PC-3 (cell line): Measurements from ENCODE around the gene SLC26A8. TPM values are rescaled to one million over a fixed set of nuclear protein-coding genes. Genes with fewer than 3 reads are reported as not detected.

Experiments
- ATAC-seq: fragments of 200-7000 bp; cut with Tn5 transposase; 2 replicates; pipeline ENCODE4 v1.9.1; 2020; ENCODE audit warnings: mild to moderate bottlenecking, moderate library complexity
- BruUV-seq: library from RNA; stranded (reverse); fragments of 400-500 nt; replicated peaks from 2 replicates; lab custom pipeline; 2021; lab: Mats Ljungman, UMichigan
- CTCF ChIA-PET: fragments of 300-600 bp; sonication (Branson Sonifier 250); formaldehyde crosslinking; loops from one replicate; lab custom pipeline; 2022; ENCODE audit warnings: antibody characterized with exemption; lab: Charles Lee
- POLR2A ChIA-PET: fragments of 300-600 bp; sonication (Branson Sonifier 250); formaldehyde crosslinking; loops from one replicate; lab custom pipeline; 2022; ENCODE audit warnings: antibody characterized with exemption; ENCODE audit not compliant: unreplicated experiment; lab: Charles Lee
- DNase-seq: peaks from one replicate; pipeline ENCODE4 v3.0.0-alpha.2; 2015
- H2AFZ ChIP-seq: fragments of 300-600 bp; sonication (generic); 2 replicates; pipeline ENCODE4 v1.6.0; 2016; ENCODE audit warnings: antibody characterized with exemption, low read length
- H3F3A ChIP-seq: fragments of 300-600 bp; sonication (generic); one replicate; pipeline ENCODE4 v1.6.0; 2017; ENCODE audit warnings: antibody characterized with exemption, low read length, control low read depth, mild to moderate bottlenecking; ENCODE audit not compliant: unreplicated experiment
- H3K27ac ChIP-seq: fragments of 300-600 bp; sonication (generic); 2 replicates; pipeline ENCODE4 v1.5.1; 2016; ENCODE audit warnings: mild to moderate bottlenecking, low read length
- H3K27me3 ChIP-seq: fragments of 300-600 bp; sonication (generic); 2 replicates; pipeline ENCODE4 v1.6.1; 2016; ENCODE audit warnings: low read length, mixed read lengths
- H3K36me3 ChIP-seq: fragments of 300-600 bp; sonication (generic); 2 replicates; pipeline ENCODE4 v1.6.1; 2016; ENCODE audit warnings: low read depth, mixed run types, low read length, mixed read lengths
- H3K4me1 ChIP-seq: fragments of 300-600 bp; sonication (generic); 2 replicates; pipeline ENCODE4 v1.5.1; 2016; ENCODE audit warnings: low read length; ENCODE audit not compliant: insufficient read depth
- H3K4me2 ChIP-seq: fragments of 300-600 bp; sonication (generic); 2 replicates; pipeline ENCODE4 v1.6.0; 2016; ENCODE audit warnings: low read length
- H3K4me3 ChIP-seq: fragments of 300-600 bp; sonication (generic); 2 replicates; pipeline ENCODE4 v1.5.1; 2016; ENCODE audit warnings: mild to moderate bottlenecking, low read length, mixed read lengths
- H3K79me2 ChIP-seq: fragments of 300-600 bp; sonication (generic); 2 replicates; pipeline ENCODE4 v1.6.1; 2017; ENCODE audit warnings: low read length, mixed read lengths
- H3K9ac ChIP-seq: fragments of 300-600 bp; sonication (generic); 2 replicates; pipeline ENCODE4 v1.6.0; 2016; ENCODE audit warnings: mild to moderate bottlenecking, low read length
- H3K9me2 ChIP-seq: fragments of 300-600 bp; sonication (generic); replicated peaks from 2 replicates; pipeline ENCODE4 v1.6.1; 2016; ENCODE audit warnings: mixed run types, low read length, mixed read lengths
- H3K9me3 ChIP-seq: fragments of 300-600 bp; sonication (generic); 2 replicates; pipeline ENCODE4 v1.6.1; 2016; ENCODE audit warnings: low read length, mixed read lengths
- H4K20me1 ChIP-seq: fragments of 300-600 bp; sonication (generic); 2 replicates; pipeline ENCODE4 v1.6.1; 2016; ENCODE audit warnings: low read length, mixed read lengths
- EZH2 ChIP-seq: fragments of 300-600 bp; sonication (generic); IDR thresholded peaks from one replicate; pipeline ENCODE4 v1.6.1; 2017; ENCODE audit warnings: antibody characterized with exemption, mild to moderate bottlenecking, low read length; ENCODE audit not compliant: unreplicated experiment
- EZH2phosphoT487 ChIP-seq: fragments of 300-600 bp; sonication (generic); IDR thresholded peaks from 2 replicates; pipeline ENCODE4 v1.6.1; 2018; ENCODE audit warnings: mild to moderate bottlenecking, antibody characterized with exemption, low read length, borderline replicate concordance
- intact Hi-C: fragments of 100-400 bp; cut with micrococcal nuclease; formaldehyde crosslinking; loops from 2 replicates; pipeline ENCODE4 v1.9.0; 2023
- total RNA-seq: library from RNA; depleted of rRNA; stranded (reverse); fragments of >200 nt; gene quantifications from 2 replicates; pipeline ENCODE4 v1.2.3, GENCODE V29; 2014
- TF ChIP-seq, protein P1 (sequence below): fragments of 300-600 bp; sonication (generic); conservative IDR thresholded peaks from 2 replicates; pipeline ENCODE4 v1.5.1; 2017; ENCODE audit warnings: antibody characterized with exemption, low read depth, mild to moderate bottlenecking, low read length

SLC26A8 gene
- total RNA-seq, 1 experiment from 2014 or later: not detected

DNA sequence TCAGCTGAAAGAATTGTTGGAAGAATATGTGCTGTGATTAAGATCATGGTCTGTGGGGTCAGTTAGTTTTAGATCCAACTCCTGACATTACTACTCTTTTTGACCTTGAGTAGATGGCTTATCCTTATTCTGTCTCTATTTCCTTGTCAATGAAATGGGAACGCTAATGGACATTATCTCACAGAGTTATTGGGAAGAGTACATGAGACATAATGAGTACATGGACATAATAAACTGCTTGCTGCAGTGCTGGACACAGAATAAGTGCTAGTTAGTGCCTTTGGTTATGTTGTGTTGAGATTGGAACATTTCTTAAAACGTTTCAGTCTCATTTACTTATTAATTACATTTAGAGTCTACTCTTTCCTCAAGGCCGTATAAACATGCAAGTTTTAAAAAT is 45.8 kb upstream of the SLC26A8 start:
- H3K79me2 ChIP-seq: peaks cover 71% of the 10 kb centered on the region

DNA sequence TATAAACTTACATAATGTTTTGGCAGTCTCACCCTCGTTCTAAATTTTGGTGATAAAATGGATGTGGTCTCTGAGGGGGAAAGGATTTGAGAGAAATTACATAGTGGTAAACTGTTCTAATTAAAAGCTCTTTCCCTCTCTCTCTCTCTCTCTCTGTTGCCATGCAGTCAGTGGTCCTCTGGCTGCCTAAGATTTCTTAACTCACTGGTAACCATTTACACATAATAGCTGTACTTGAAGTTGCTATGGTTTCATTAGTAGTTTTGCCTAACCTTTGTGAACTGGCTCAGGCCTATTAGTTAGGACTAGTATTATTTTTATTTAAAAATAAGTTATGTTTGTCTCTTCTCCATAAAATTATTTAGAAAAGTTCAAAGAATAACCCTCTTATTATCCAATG is 45.1 kb upstream of the SLC26A8 start:
- Histone ChIP-seq H3K27me3 (no peaks in the 10 kb centered on the region), H3K9me2 (no peaks in the 10 kb centered on the region), H3K9ac (no peak overlapping the region), H3K4me2 (no peak overlapping the region), H3K4me3 (no peak overlapping the region), H4K20me1 (peaks cover 20% of the 10 kb centered on the region), H3K79me2 (peaks cover 78% of the 10 kb centered on the region), H2AFZ (no peak overlapping the region), H3K36me3 (no peaks in the 10 kb centered on the region), H3K4me1 (peaks cover 7% of the 10 kb centered on the region), H3K9me3 (no peaks in the 10 kb centered on the region), H3F3A (no peaks in the 10 kb centered on the region), H3K27ac (no peak overlapping the region)
- BruUV-seq: no TSS peak
- intact Hi-C loops: no loop called here
- CTCF ChIA-PET: no interaction called here
- POLR2A ChIA-PET: no interaction called here
- TF ChIP-seq EZH2phosphoT487 (no peak), EZH2 (no peak)
- TF ChIP-seq, protein P1, sequence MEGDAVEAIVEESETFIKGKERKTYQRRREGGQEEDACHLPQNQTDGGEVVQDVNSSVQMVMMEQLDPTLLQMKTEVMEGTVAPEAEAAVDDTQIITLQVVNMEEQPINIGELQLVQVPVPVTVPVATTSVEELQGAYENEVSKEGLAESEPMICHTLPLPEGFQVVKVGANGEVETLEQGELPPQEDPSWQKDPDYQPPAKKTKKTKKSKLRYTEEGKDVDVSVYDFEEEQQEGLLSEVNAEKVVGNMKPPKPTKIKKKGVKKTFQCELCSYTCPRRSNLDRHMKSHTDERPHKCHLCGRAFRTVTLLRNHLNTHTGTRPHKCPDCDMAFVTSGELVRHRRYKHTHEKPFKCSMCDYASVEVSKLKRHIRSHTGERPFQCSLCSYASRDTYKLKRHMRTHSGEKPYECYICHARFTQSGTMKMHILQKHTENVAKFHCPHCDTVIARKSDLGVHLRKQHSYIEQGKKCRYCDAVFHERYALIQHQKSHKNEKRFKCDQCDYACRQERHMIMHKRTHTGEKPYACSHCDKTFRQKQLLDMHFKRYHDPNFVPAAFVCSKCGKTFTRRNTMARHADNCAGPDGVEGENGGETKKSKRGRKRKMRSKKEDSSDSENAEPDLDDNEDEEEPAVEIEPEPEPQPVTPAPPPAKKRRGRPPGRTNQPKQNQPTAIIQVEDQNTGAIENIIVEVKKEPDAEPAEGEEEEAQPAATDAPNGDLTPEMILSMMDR: no peak
- ATAC-seq (no peak), DNase-seq (no peak)

More for the DNA sequence above, 45.8 kb upstream of the SLC26A8 start:
- Histone ChIP-seq H4K20me1 (peaks cover 15% of the 10 kb centered on the region), H3K9me2 (no peaks in the 10 kb centered on the region), H3K27me3 (no peaks in the 10 kb centered on the region), H3K4me3 (no peak overlapping the region), H3K4me2 (no peak overlapping the region), H3K4me1 (peaks cover under 1% of the 10 kb centered on the region), H3K36me3 (no peaks in the 10 kb centered on the region), H3K9ac (no peak overlapping the region), H3K27ac (no peak overlapping the region), H3K9me3 (no peaks in the 10 kb centered on the region), H2AFZ (no peak overlapping the region), H3F3A (no peaks in the 10 kb centered on the region)
- CTCF ChIA-PET: no interaction called here
- intact Hi-C loops: no loop called here
- no TSS peak for BruUV-seq
- ATAC-seq: no peak
- POLR2A ChIA-PET: no interaction called here
- DNase-seq: no peak
- TF ChIP-seq EZH2phosphoT487 (no peak), EZH2 (no peak)
- TF ChIP-seq, protein P1: no peak

DNA sequence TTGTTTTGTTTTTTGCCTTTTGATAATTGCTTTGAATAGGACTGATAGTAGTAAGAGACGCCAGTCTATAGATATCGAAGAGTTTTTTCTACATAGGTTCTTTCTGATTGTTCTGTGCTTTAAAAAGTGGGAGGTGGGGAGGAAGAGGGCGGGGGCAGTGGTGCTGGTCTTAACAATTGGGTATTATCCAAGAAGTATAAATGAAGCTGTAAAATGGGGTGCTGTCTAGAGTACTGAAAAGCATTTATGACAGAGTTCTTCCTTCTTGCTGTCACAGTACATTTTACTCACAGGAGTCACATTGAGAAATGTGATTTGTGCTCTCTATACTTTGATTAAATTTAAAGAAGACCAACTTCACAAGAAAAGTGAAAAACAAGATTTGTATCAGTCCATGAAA is 44.1 kb upstream of the SLC26A8 start:
- H3K9me3 ChIP-seq: no peaks in the 10 kb centered on the region
- H3K27me3 ChIP-seq: no peaks in the 10 kb centered on the region
- DNase-seq (no peak), ATAC-seq (no peak)
- H3K4me3 ChIP-seq: no peak overlapping the region
- no peaks in the 10 kb centered on the region for H3K36me3 ChIP-seq
- ChIA-PET CTCF (no interaction called here), POLR2A (no interaction called here)
- TF ChIP-seq EZH2phosphoT487 (no peak), EZH2 (no peak)
- TF ChIP-seq, protein P1: no peak
- H3K4me1 ChIP-seq: peaks cover 8% of the 10 kb centered on the region
- intact Hi-C loops: no loop called here
- no peak overlapping the region for H3K4me2 ChIP-seq
- peaks cover 81% of the 10 kb centered on the region for H3K79me2 ChIP-seq
- H3K9me2 ChIP-seq: no peaks in the 10 kb centered on the region
- H3K27ac ChIP-seq: no peak overlapping the region
- H4K20me1 ChIP-seq: peaks cover 17% of the 10 kb centered on the region
- no peak overlapping the region for H3K9ac ChIP-seq
- no peak overlapping the region for H2AFZ ChIP-seq
- H3F3A ChIP-seq: no peaks in the 10 kb centered on the region
- no TSS peak for BruUV-seq
